Activated T-cell treated with anti-CD3 and anti-CD28 coated beads, Interleukin-2, amount 50 U/mL, for 1 hour (primary cell): ENCODE data around the gene FUT2.
"Not testable (repeated sequence)": the region's sequence is repeated elsewhere in the genome, so short reads cannot be mapped to it uniquely, and the experiment has no call there.

Experiments used
- DNase-seq: peaks from one replicate; pipeline ENCODE4 v3.0.0-alpha.2; 2020

FUT2 gene

GRCh38 chr19:48708471-48708870, 12.7 kb downstream of the FUT2 start:
- no peak for DNase-seq

DNA sequence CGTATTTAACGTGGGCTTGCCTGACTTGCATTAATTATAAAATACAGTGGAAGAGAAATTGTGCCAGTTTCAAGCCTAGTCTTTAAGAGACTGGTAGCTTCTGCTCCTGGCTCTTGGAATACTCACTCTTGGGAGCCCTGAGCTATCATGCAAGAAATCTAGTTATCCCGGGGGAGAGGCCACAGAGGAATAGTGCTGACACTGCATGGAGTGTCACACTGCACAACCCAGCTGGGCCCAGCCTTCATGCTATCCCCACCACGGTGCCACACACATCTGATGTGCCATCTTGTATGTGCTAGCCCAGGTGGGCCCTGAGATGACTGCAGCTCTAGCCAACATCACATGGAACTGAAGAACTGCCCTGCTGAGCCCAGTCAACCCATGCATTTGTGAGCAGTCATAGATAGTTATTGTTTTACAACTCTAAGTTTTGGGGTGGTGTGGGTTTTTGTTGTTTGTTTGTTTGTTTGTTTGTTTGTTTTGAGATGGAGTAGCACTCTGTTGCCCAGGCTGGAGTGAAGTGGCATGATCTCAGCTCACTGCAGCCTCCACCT, 15.4 kb downstream of the FUT2 start:
- no peak for DNase-seq

- no peak for DNase-seq
Observed at GRCh38 chr19:48713041-48713863, 17.5 kb downstream of the FUT2 start.

- peak; percentile 97 for DNase-seq
Observed at GRCh38 chr19:48713864-48714755, 18.3 kb downstream of the FUT2 start.

DNA sequence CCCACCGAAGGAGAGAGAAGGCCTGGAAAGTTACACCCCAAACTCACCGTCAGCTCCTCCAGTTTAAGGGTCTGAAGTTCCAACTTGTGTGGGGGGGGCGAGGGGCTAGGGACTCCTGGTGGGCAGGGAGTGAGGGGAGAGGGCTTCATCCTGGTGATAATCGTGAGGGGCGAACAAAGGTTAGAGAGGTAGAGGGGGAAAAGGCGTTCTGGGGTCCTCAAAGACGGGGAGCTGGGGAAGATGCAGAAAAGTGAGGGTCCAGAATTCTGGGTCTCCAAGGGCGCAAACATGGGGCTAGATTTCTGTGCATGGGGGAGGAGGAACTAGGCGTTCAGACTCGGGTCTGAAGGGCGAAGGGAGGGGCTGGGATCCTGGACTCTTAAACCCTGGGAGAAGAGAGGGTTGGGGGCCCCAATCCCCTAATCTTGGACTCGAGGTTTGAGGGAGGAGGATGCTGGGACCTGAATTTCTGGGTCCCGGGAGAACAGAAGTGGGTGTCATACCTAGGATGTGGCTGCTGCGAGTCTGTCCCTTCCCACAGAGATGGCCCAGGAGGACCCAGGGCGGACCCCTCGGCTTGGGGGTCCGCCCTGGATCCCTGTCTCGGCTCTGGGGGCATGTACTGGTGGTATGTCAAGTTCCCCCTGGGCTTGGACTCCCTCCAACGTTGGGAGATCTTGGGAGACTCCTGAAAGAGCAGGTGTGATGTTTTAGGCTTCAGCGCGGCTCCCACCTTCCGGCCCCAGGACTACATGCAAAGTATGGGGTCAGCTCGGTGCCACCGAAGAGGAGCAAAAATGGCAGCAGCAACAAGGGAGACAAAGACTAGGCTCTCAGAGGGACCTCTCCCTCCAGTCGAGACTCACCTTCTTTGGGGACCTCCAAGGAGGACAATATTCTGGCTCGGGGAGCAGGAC, 19.2 kb downstream of the FUT2 start:
- no peak for DNase-seq

DNA sequence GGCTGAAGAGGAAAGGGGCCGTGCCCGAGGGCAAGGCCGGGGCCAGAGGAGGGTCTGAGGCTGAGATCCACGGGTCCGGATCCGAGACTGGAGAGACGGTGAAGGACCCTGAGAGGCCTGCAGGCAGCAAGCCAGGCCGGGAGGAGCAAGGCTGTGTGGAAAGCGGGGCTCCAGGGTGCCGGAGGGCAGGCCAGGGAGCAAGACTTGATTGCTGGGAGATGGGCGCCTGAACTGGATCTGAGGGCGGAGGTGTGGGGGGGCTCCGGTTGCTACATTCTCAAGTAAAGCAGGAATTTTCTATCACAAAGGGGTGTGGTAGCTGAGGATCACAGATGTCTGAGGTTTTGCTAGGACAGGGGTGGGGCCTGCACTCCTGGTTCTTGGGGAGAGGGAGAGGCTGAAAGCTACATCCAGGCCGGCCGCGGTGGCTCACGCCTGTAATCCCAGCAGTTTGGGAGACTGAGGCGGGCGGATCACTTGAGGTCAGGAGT, 20.0 kb downstream of the FUT2 start:
- DNase-seq = no peak

GRCh38 chr19:48716562-48717291, 21.0 kb downstream of the FUT2 start:
- DNase-seq = no peak

DNA sequence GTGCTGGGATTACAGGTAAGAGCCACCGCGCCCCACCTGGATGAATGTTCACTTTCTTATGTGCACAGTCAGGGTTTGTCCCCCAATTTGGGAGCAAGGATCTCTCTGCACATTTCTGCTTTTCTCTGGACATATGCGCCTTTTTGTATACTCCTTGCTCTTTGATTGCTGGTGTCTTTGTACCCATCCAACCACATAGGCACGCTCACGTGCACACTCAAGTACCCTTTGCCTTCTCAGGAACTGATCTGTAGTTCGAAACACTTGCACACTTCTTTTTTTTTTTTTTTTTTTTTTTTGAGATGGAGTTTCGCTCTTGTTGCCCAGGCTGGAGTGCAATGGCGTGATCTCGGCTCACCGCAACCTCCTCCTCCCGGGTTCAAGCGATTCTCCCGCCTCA, 22.3 kb downstream of the FUT2 start:
- DNase-seq = not testable (repeated sequence)

DNA sequence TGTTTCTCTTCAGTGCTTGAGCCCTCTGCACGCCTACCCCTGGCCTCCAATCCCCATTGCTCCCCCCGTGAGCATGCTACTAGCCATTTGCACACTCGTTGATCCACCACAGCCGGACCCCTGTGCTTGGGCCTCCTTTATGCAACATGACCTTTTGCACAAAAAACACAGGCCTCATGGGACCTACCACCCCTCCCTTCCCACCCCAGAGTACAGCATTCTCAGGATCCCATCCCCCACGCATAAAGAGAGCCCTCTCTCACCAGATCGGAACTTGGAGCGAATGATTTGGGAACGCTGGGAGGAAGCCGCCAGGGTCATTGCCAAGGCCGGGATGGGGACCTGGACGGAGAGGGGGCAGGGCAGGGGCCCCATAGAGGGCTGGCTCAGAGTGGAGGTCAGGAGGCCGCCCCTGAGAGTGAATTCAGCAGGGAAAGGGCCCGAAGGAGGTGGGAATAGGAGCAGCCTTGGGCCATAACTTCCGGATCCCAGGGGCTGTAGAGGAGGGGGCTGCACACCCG, 23.0 kb downstream of the FUT2 start:
- no peak for DNase-seq

DNA sequence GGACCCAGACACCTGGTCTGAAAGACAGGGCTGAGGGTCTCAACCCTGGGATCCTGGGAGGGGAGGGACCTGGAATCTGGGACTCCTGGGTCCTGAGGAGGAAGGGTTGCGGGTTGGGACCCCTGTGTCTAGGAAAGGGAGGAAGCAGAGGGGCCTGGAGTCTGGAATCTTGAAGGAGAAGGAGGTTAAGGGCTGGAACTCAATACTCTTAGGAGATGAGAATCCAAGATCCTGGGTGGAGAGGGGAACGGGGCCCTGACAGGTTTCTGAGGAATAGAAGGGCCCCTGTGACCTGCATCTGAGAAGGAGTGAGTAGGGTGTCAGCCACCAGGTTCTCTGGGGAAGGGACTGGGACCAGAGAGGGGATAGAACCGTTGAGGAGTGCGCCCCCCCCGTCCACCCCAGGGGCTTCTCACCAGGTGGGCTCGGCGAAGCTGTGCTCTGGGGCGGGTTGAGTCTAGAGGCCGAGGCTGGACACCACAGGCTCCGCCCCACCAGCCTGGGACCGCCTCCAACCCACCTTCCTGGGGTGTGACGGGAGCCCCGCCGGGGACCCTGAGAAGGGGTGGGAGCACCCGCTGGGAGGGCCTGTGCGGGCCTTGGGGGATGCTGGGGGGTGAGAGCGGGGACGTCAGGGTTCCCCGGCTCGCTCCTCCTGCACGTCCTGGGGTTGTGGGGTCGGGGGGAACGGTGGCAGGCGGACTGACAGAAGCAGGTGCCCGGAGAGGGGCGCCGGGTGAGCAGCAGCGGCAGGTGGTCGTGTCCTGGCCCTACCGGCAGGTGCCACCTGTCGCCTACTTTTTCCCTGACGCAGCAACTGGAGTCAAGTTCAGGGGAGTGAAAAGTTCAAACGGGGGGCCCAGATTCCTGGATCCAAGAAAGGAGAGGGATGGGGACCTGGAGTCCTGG, 23.7 kb downstream of the FUT2 start, which contains the start of gene MAMSTR:
Gene MAMSTR (minus strand): TSS at position 463 of the 909 bp plus-strand sequence. CDS start 694 bp downstream, outside the sequence.
- no peak for DNase-seq

GRCh38 chr19:48720251-48720612, 24.5 kb downstream of the FUT2 start:
- DNase-seq = no peak

DNA sequence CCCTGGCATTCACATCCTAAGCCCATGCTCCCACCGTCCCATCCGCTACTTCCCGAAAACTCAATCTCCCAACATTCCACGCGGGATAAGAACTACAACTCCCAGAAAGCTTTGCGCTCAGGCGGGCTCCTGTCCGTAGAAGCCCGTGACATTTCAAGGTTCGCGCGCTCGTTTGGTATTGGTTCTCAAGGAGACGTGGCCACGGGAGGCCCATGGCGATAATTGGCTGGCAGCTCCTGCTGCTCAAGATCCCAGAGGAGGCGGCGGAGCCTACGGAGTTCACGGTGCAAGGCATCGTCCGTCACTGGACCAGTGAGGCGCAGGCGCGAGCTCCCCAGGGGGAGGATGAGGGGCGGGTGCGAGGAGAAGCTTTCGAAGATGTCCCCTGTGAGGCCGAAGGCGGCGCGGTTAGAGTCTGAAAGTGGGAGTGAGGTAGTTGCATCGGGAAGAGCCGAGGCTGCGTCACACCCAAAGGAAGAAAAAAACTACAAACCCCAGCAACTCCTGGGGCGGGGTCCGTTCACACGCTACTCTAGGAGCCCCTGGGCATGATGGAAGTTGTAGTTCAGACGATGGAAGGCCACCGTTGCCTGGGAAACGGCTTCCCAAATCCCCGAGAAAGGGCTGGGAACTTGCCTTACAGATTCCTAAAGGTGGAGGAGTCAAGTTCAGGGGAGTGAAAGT, 25.0 kb downstream of the FUT2 start:
- DNase-seq = peak; percentile 83

DNA sequence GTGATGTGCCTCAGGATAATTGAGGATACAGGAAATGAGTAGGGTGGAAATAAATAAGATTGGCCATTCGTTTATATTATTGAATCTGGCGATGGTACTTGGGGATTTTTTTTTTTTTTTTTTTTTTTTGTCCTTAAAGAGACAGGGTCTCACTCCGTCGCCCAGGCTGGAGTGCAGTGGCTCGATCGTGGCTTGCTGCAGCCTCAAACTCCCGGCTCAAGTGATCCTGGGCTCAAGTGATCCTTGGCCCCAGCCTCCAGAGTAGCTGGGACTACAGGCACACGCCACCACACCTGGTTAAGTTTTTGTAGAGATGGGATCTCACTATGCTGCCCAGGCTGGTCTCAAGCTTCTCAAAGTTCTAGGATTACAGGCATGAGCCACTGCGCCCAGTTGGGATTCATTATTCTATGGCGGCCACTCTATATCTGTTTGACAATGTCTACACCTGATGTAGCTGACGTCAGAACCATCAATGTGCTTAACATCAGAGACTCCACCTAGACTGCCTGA, 26.5 kb downstream of the FUT2 start:
- DNase-seq = no peak

DNA sequence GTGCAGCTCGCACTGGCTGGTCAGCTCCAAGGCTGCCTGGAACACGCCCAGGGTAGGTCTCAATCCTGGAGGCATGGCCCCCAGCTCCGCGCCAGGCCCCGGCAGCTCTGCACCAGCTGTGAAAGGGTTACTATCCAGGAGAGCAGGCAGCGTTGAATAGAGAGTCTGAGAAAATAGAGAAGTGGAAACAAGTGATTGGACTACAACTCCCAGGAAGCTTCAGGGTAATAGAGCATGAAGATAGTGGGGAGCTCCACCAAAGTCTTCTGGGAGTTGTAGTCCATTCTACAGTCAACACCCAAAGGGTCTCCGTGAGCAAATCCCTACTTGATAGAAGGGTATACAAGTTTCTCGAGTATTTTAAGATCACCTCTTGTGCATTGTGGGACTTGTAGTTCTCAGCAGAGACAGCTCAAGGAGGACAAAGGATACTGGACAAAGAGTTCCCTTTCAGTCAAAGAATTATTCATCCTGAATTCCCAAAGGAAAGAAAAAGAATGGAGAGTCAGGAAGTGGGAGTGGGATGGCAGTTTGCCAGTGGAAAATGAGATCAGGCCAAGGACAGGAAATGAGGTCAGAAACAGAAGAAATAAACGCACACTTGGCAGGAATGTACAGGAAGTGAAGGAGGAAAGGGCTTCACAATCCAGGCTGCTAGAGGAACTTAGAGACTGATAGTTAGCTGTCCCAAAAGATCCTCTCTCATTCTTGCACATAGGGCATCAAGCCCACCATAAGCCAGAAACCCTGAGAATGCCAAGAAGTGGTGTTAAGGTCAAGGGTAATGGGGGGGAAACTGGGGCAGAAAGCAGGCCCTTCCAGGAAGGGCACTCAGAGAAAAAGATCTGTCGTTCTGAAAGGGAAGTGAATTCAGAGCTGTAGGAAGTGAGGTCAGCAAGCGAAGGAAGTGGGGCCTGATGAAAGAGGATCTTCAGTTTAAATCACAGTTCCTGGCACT, 29.3 kb downstream of the FUT2 start:
- DNase-seq = no peak

- DNase-seq = no peak
Observed at GRCh38 chr19:48726556-48726955, 30.8 kb downstream of the FUT2 start.

DNA sequence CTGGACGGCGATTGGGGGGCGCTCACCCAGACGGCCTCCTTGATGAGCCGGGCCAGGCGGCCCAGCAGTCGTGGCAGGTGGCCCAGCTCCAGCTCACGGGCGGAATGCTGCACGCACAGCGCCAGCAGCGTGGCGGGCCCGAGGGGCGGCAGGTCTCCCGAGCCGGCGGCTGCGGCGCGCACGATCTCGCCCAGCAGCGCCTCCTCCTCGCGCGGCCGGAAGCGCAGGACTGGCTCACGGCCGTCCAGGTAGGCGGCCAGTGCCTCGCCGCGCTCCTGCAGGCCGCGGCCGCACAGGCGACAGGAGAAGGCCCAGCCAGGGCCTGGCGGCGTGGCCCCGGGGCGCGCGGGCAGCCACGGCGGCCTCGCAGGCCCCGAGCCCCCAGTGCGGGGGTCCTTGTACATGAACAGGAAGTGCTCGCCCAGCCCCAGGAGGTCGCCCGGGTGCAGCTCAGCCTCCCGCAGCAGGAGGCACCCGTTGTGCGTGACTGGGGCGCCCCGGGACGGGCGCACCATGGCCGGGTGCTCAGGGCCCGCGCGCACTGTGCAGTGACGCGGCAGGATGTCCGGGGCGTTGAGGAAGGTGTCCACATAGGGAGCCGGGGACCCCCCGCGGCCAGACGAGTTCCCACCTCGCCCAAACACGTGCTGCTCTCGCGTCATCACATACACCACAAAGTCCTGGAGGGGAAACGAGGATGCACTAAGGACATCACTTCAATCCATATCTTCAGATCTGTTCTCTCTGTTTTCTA, 33.3 kb downstream of the FUT2 start:
- no peak for DNase-seq

DNA sequence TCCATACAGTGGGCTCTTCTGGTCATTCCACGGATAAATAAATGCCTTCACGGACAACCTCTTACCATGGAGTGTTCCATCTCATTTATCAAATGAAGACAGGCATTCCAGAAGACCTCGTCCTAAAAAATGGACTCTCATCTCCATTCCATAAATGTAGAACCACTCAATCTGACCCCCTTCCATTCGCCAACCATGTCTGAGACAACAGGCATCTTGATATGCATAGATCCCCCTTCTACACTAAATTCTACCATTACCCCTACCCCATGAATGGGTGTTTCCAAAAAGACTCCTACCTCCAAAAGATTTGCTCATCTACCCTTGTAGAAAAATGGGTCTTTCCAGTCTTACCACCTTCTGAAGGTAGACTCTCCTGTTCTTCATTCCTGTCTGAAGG, 35.7 kb downstream of the FUT2 start:
- DNase-seq = no peak
